Stimulated activated naive CD4-positive, alpha-beta T cell (primary cell): ENCODE data around the gene SRSF3.
"Not testable (repeated sequence)": the region's sequence is repeated elsewhere in the genome, so short reads cannot be mapped to it uniquely, and the experiment has no call there.

ENCODE experiments used
- DNase-seq, 6 experiments: peaks; one replicate each; lab custom pipeline; 2025; lab: John Stamatoyannopoulos, UW

The SRSF3 gene

DNA sequence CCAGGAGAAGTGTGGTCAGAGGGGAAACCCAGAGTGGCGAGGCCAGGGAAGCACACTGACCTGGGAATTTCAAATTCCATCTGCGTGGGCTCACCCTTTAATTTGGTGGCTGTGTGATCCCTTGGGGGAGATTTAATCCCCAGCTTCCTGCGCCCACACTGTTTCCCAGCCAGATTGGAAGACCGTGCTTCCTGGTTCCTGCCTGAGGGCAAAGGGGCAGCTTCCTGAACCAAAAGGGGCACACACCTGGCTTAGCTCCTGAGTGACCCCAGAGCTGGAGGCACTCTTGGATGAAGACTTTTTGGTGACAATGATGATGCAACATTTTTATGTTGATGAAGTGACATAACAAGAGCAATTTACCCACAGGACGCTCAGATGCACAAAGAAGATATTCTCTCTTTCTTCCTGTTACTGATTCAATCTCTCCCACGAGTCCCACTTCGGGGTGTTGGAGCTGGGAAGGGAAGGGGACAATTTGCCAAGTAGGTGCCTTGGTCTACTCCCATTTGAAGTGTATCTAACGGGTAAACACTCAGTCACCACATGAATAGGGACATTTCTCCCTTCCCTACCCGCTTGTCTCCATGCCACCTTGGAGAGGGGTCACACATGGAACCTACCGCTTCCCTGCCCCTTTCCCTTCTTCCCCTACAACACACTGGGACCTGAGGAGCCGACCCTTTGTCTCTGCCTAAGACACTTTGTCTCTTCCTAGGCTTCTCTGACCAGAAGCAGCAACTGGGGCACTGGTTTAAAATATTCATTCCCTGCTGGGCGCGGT is 55.7 kb downstream of the SRSF3 start:
- DNase-seq: no peak

DNA sequence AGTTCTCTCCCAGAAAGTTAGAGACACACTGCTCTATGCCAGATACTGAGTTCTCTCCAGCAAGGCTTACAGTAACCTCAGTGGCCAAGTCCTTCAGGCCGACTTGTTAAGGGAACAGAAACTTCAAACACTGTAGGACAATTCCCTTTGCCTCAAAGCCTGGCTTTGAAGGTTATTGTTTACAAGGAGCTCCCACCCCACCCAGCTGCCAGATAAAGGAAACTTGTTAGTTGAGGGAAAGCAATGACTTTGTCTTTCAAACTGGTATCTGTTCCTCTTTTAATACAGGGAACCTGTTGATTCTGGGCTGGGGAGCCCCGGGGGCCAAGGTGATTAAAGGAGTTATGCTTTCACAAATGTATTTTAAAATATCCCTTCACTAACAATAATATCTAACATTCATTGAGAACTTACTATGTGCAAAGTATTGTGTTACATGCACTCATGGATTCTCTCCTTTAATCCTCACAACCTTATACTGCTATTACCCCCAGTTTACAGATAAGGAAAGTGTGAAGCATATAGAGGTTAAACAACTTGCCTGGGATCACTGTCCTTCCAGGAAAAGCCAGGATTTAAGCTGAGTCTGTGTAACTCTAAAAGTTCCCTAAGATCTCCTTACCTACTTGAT is 56.8 kb downstream of the SRSF3 start:
- no peak for DNase-seq

DNA sequence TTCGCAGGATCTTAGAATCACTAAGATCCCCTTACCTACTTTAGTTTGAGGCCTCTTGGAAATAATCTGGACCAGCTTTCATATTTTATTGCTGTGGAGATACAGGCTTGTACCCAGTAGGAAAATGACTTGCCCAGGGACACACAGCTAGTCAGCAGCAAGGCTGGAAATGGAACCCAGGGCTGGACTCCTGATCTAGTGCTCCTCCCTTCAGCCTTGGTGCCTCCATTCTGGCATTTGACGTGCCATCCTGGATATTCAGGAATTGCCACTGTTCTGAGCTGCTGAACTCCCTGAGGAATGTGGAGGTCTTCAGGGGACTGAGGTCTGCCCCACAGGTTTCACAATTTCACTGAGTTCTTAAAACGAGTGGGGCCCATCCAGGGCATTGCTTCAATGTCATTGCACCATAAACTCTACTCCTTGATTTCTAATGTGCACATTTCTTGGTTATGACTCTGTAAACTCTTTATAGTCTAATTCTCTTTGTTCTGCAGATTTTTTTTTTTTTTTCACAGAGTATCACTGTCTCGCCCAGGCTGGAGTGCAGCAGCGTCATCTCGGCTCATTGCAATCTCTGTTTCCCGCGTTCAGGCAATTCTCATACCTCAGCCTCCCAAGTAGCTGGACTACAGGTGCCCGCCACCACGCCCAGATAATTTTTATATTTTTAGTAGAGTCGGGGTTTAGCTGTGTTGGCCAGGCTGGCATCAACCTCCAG is 57.7 kb downstream of the SRSF3 start:
- DNase-seq: no peak

DNA sequence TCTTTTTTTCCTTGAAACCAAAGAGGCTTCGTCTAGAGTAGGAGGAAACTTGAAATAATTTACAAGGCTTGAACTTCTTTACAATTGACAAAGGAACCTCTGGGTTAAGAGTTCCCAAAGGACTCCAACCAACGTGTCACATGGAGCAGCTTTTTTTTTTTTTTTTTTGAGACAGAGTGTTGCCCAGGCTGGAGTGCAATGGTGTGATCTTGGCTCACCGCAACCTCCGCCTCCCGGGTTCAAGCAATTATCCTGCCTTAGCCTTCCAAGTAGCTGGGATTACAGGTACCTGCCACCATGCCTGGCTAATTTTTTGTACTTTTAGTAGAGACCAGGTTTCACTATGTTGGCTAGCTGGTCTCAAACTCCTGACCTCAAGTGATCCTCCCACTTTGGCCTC is 60.3 kb downstream of the SRSF3 start:
- not testable (repeated sequence) for DNase-seq
